GM21528 (cell line): Measurements from ENCODE around the gene TDG.

Source experiments
- ATAC-seq: cut with Tn5 transposase; IDR thresholded peaks from one replicate; pipeline ENCODE4 v1.9.1; 2021; ENCODE audit warnings: mild to moderate bottlenecking, moderate library complexity; ENCODE audit not compliant: unreplicated experiment, low FRiP score

TDG gene

GRCh38 chr12:103965590-103966504 lies at the start of gene TDG:
TSS of gene TDG (plus strand) at chr12:103965872. CDS start at chr12:103966038, 166 bp downstream.
- peak; percentile 93 for ATAC-seq

GRCh38 chr12:103917873-103918272 lies 47.8 kb upstream of the TDG start:
- ATAC-seq: no peak

- ATAC-seq: peak; percentile 35
Measured at GRCh38 chr12:103924761-103925641, 40.7 kb upstream of the TDG start.

GRCh38 chr12:103928682-103929045 lies 37.0 kb upstream of the TDG start:
- ATAC-seq: peak; percentile 19

- peak; percentile 25 for ATAC-seq
Measured at GRCh38 chr12:103929046-103929783, 36.5 kb upstream of the TDG start.

- ATAC-seq: no peak
Measured at GRCh38 chr12:103929784-103930033, 36.0 kb upstream of the TDG start.

- peak; percentile 69 for ATAC-seq
Measured at GRCh38 chr12:103930034-103930786, 35.5 kb upstream of the TDG start, which contains the start of gene HSP90B1. TSS of gene HSP90B1 (plus strand) at chr12:103930410. CDS start at chr12:103930516, 106 bp downstream.

GRCh38 chr12:103930787-103931735 lies 34.6 kb upstream of the TDG start:
- ATAC-seq: peak; percentile 6

GRCh38 chr12:103933237-103933636 lies 32.4 kb upstream of the TDG start:
- ATAC-seq: no peak

GRCh38 chr12:103936679-103937078 lies 29.0 kb upstream of the TDG start:
- no peak for ATAC-seq

GRCh38 chr12:103944964-103945363 lies 20.7 kb upstream of the TDG start:
- no peak for ATAC-seq

GRCh38 chr12:103947871-103948555 lies 17.7 kb upstream of the TDG start:
- ATAC-seq: no peak

GRCh38 chr12:103948746-103949406 lies 16.8 kb upstream of the TDG start:
- no peak for ATAC-seq

GRCh38 chr12:103952497-103952896 lies 13.2 kb upstream of the TDG start:
- ATAC-seq: no peak

- no peak for ATAC-seq
Measured at GRCh38 chr12:103955811-103956508, 9.7 kb upstream of the TDG start.

- peak; percentile 35 for ATAC-seq
Measured at GRCh38 chr12:103956509-103957027, 9.1 kb upstream of the TDG start.

GRCh38 chr12:103957865-103958388 lies 7.7 kb upstream of the TDG start:
- ATAC-seq: no peak
